Neural crest cell (in vitro differentiated cells): ENCODE measurements around the gene RETN. TPM values are rescaled to one million over a fixed set of nuclear protein-coding genes. Genes with fewer than 3 reads are reported as not detected.

Experiments used
- DNase-seq: peaks from one replicate; pipeline ENCODE4 v3.0.0; 2021; ENCODE audit warnings: low read depth, mixed read lengths, low spot score
- H3K27ac Mint-ChIP-seq: one replicate; pipeline ENCODE4 v1.8.0; 2021; ENCODE audit warnings: mild to moderate bottlenecking, mixed read lengths; ENCODE audit not compliant: unreplicated experiment
- H3K27me3 Mint-ChIP-seq: 2 replicates; pipeline ENCODE4 v1.8.0; 2021; ENCODE audit warnings: low read depth, mild to moderate bottlenecking, mixed read lengths
- H3K36me3 Mint-ChIP-seq: 2 replicates; pipeline ENCODE4 v1.8.0; 2021; ENCODE audit warnings: low read depth, mild to moderate bottlenecking, mixed read lengths
- H3K4me1 Mint-ChIP-seq: 2 replicates; pipeline ENCODE4 v1.8.0; 2021; ENCODE audit warnings: mixed read lengths
- H3K4me3 Mint-ChIP-seq: one replicate; pipeline ENCODE4 v1.8.0; 2021; ENCODE audit warnings: mild to moderate bottlenecking, mixed read lengths
- H3K9me3 Mint-ChIP-seq: 2 replicates; pipeline ENCODE4 v1.8.0; 2021; ENCODE audit warnings: mixed read lengths
- long read RNA-seq: library from polyadenylated mRNA; unstranded; transcript quantifications from one replicate; pipeline ENCODE4 v2.0.0, GENCODE V29; 2020
- total RNA-seq: library from RNA; stranded (reverse); gene quantifications from 2 replicates; pipeline ENCODE4 v1.2.1, GENCODE V29; 2021
- TF ChIP-seq, protein P1 (sequence below): fragments of 200-600 bp; sonication (generic); conservative IDR thresholded peaks from 2 replicates; pipeline ENCODE4 v1.5.0; 2021; ENCODE audit warnings: antibody characterized with exemption, mild to moderate bottlenecking

RETN gene, protein sequence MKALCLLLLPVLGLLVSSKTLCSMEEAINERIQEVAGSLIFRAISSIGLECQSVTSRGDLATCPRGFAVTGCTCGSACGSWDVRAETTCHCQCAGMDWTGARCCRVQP
- not detected in 2 replicates for total RNA-seq
- long read RNA-seq, result 0 reads

DNA sequence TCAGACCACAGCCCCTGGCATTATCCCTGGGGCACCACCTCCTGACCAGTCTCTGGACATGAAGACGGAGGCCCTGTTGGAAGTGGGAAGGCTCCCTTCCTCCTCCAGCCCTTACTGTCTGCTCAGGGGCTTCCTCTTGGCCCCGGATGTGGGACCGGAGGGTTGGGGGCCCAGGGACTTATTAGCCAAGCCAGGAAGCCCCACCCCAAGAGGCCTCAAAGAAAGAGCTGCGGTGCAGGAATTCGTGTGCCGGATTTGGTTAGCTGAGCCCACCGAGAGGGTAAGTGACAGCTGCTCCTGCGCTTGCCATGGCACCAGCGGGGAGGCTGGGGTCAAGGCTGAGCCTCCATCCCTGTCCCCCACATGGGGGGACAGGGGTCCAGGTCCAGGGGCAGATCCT lies at the start of gene RETN:
RETN (plus strand) TSS at position 208 of the 400 bp plus-strand sequence. CDS start 278 bp downstream, outside the sequence.
- Mint-ChIP-seq H3K27ac (no peak within 1 kb of the TSS), H3K36me3 (no peaks in the 10 kb centered on the region), H3K27me3 (peaks cover 81% of the 10 kb centered on the region), H3K4me1 (no peaks in the 10 kb centered on the region), H3K9me3 (no peaks in the 10 kb centered on the region), H3K4me3 (no peak within 1 kb of the TSS)
- TF ChIP-seq, protein P1, sequence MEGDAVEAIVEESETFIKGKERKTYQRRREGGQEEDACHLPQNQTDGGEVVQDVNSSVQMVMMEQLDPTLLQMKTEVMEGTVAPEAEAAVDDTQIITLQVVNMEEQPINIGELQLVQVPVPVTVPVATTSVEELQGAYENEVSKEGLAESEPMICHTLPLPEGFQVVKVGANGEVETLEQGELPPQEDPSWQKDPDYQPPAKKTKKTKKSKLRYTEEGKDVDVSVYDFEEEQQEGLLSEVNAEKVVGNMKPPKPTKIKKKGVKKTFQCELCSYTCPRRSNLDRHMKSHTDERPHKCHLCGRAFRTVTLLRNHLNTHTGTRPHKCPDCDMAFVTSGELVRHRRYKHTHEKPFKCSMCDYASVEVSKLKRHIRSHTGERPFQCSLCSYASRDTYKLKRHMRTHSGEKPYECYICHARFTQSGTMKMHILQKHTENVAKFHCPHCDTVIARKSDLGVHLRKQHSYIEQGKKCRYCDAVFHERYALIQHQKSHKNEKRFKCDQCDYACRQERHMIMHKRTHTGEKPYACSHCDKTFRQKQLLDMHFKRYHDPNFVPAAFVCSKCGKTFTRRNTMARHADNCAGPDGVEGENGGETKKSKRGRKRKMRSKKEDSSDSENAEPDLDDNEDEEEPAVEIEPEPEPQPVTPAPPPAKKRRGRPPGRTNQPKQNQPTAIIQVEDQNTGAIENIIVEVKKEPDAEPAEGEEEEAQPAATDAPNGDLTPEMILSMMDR, result no peak
- no peak for DNase-seq

DNA sequence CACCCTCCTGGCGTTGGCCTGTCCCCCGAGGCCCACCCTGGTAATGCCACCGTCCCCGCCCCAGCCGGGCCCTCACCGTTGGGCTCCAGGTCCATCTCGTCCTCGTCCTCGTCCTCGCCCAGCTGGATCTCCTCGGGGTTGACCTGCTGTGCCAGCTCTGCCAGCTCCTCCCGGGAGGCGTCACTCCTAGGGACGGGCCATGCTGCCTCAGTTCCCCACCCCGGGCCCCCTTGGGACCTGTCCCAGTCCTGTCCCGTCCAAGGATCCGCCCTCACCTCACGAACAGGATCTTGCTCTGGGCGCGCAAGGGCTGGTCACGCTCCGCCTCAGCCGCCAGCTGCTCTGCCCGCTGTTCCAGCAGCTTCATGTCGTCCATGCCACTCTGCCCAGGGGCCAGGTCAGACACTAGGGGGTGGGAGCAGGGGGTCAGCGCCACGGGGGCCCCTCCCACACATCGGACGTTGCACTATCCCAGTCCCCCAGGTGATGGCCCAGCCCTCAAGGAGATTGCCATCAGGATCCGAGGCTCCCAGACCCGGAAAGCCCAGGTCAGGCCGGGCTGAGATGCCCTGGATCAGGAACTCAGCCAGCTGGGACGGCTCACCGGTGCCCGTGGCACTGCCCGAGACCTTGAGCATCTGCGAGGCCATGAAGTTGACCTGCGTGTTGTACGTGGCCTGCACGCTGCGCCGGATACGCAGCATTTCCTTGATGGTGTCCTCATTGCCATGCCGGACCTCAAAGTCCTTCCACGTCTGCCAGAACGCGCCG lies 49.0 kb upstream of the RETN start:
- H3K27ac Mint-ChIP-seq, result no peak overlapping the region
- no peak for DNase-seq
- no peaks in the 10 kb centered on the region for H3K4me1 Mint-ChIP-seq
- H3K36me3 Mint-ChIP-seq, result peaks cover 16% of the 10 kb centered on the region
- TF ChIP-seq, protein P1, result no peak
- H3K4me3 Mint-ChIP-seq, result no peak overlapping the region
- no peaks in the 10 kb centered on the region for H3K27me3 Mint-ChIP-seq
- H3K9me3 Mint-ChIP-seq, result no peaks in the 10 kb centered on the region

DNA sequence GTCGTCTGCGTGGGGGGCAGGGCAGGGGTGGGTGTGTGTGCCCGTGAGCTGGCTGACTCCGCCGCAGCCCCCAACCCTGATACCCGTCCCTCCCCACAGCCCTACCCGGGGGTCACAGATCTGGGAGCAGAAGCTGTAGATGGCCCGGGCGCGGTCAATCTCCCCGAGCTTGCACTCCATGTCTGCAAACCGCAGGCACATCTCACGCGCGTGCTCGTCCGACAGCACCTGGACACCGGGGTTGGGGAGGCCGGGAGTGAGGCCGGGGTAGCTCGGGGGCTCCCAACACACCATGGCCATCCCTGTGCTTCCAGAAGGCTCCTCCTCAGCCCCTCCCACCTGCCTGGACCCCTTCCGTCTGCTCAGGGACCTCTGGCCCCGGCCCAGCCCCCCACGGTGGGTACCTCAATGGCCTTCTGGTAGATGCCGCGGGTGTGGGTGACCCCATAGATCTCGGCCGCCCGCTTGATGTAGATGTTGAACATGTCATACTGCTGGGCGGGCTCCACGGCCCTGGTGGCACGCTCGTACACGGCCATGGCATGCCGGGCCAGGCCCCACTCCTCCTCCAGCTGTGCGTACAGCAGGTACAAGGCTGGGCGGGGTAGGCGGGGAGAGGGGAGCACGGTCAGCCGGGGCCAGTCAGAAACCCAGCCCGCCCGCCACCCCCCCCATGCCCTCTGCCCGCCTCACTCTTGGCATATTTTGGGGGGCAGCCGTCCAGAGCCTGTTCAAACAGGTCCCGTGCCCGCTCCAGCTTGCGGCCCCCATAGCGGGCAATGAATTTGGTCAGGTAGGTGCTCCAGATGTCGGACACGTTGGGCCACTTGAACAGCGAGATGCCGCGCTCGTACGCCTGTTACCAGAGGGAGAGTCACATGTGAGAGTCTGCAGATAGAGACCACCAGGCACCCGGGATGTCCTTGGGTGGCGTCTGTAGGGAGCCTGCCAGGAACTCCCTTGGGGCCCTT lies 48.1 kb upstream of the RETN start:
- DNase-seq, result no peak
- TF ChIP-seq, protein P1, result no peak
- Mint-ChIP-seq H3K9me3 (no peaks in the 10 kb centered on the region), H3K27ac (no peak overlapping the region), H3K27me3 (no peaks in the 10 kb centered on the region), H3K36me3 (peaks cover 16% of the 10 kb centered on the region), H3K4me1 (no peaks in the 10 kb centered on the region), H3K4me3 (no peak overlapping the region)

DNA sequence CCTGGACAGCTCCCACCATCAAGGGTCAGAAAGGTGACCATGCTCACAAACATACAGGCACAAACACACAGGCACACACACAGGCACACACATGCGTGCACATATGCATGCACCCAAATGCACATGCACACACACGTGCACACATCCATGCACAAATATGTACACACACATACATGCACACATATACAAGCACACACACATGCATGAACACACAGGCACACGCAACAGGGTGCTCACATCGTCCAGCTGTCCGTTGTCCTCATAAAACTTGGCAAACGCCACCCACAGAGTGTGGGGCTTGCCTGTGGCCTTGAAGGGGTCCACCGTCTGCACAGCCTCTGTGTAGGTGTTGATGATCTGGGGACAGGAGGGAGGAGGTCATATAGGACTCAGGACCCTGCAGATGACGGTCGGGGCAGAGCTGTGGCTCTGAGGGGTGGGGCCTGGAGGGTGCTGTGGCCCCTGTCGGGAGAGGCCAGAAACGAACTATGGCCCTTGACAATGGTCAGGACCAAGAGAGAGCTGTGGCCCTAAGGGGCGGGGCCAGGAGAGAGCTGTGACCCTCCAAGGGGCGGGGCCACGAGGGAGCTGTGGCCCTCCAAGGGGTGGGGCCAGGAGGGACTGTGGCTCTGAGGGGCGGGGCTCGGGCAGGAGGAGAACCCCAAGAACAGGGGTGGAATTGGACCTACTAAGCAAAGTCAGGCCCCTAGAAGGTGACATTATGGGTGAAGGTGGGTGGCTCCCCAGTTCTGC lies 45.7 kb upstream of the RETN start:
- peaks cover 18% of the 10 kb centered on the region for H3K36me3 Mint-ChIP-seq

More for the DNA sequence above, 45.7 kb upstream of the RETN start:
- H3K4me3 Mint-ChIP-seq, result peak overlapping the region; percentile 64
- no peak overlapping the region for H3K27ac Mint-ChIP-seq
- TF ChIP-seq, protein P1, result no peak
- H3K27me3 Mint-ChIP-seq, result no peaks in the 10 kb centered on the region
- no peaks in the 10 kb centered on the region for H3K9me3 Mint-ChIP-seq
- no peaks in the 10 kb centered on the region for H3K4me1 Mint-ChIP-seq
- DNase-seq, result no peak
